A673 (cell line): ENCODE data around the gene BRD2.

ENCODE experiments used
- EZH2 ChIP-seq: fragments of 200-600 bp; sonication (generic); IDR thresholded peaks from 2 replicates; pipeline ENCODE4 v1.6.1; 2017; ENCODE audit warnings: borderline replicate concordance, low read depth, mild to moderate bottlenecking, mixed read lengths, antibody characterized with exemption, low read length; ENCODE audit not compliant: poor library complexity, severe bottlenecking
- TF ChIP-seq, protein P1 (sequence below): fragments of 300-800, 200-600 bp; sonication (generic); conservative IDR thresholded peaks from 2 replicates; pipeline ENCODE4 v1.5.1; 2017; ENCODE audit warnings: low read depth, mild to moderate bottlenecking, antibody characterized with exemption, low read length, moderate library complexity, mixed read lengths

DNA sequence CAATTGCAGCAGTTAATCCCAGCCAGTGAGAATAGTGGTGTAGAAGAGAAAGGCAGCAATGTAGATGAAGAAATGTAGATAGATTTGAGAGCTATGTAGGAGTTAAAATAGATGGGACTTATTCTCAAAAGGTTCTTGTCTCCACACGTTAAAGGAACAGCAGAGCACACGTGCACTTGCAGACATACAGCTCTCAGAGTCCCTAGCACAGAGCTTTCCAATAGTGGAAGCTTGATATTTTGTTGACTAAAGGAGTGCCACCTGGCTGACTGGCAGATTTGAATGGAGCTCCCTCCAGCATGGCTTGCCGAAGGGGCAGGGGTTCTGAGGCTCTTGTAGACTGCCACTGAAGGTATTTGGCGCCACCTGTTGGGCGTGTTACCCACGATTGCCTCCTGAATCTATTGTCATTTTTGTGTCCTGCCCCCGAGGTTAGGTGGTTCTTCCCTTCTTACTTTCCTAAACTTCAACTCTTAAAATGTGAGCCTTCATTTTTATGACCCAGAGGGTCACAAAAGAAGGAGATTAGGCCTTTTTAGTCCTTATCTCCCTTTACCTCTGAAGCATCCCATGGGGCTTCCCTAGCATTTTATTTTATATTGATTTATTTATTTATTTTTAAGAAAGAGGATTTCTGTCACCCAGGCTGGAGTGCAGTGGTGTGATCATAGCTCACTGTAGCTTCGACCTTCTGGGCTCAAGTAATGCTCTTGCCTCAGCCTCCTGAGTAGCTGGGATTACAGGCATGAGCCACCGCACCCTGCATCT lies 16.4 kb downstream of the BRD2 start:
- no peak for TF ChIP-seq EZH2
- TF ChIP-seq, protein P1, sequence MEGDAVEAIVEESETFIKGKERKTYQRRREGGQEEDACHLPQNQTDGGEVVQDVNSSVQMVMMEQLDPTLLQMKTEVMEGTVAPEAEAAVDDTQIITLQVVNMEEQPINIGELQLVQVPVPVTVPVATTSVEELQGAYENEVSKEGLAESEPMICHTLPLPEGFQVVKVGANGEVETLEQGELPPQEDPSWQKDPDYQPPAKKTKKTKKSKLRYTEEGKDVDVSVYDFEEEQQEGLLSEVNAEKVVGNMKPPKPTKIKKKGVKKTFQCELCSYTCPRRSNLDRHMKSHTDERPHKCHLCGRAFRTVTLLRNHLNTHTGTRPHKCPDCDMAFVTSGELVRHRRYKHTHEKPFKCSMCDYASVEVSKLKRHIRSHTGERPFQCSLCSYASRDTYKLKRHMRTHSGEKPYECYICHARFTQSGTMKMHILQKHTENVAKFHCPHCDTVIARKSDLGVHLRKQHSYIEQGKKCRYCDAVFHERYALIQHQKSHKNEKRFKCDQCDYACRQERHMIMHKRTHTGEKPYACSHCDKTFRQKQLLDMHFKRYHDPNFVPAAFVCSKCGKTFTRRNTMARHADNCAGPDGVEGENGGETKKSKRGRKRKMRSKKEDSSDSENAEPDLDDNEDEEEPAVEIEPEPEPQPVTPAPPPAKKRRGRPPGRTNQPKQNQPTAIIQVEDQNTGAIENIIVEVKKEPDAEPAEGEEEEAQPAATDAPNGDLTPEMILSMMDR: peak; percentile 91
